Activated gamma-delta T cell (primary cell): ENCODE results near the gene PITPNC1.

Source experiments
- DNase-seq: peaks from one replicate; lab custom pipeline; 2025; lab: John Stamatoyannopoulos, UW

PITPNC1 gene

GRCh38 chr17:67548693-67549092 lies 171.6 kb downstream of the PITPNC1 start:
- no peak for DNase-seq

- no peak for DNase-seq
Observed at GRCh38 chr17:67549820-67550219, 172.7 kb downstream of the PITPNC1 start.

- DNase-seq, result no peak
Observed at GRCh38 chr17:67554634-67555033, 177.6 kb downstream of the PITPNC1 start.

GRCh38 chr17:67555855-67556254 lies 178.8 kb downstream of the PITPNC1 start:
- no peak for DNase-seq

- no peak for DNase-seq
Observed at GRCh38 chr17:67557052-67557845, 180.2 kb downstream of the PITPNC1 start.

- DNase-seq, result no peak
Observed at GRCh38 chr17:67557921-67558320, 180.8 kb downstream of the PITPNC1 start.

GRCh38 chr17:67558740-67559380 lies 181.8 kb downstream of the PITPNC1 start:
- no peak for DNase-seq

- DNase-seq, result no peak
Observed at GRCh38 chr17:67559381-67559966, 182.4 kb downstream of the PITPNC1 start.

- no peak for DNase-seq
Observed at GRCh38 chr17:67562005-67562404, 184.9 kb downstream of the PITPNC1 start.

- no peak for DNase-seq
Observed at GRCh38 chr17:67563692-67564228, 186.7 kb downstream of the PITPNC1 start.

GRCh38 chr17:67565068-67565467 lies 188.0 kb downstream of the PITPNC1 start:
- DNase-seq, result no peak

- DNase-seq, result no peak
Observed at GRCh38 chr17:67566656-67567055, 189.6 kb downstream of the PITPNC1 start.

- no peak for DNase-seq
Observed at GRCh38 chr17:67569015-67569451, 192.0 kb downstream of the PITPNC1 start.

- no peak for DNase-seq
Observed at GRCh38 chr17:67569873-67570272, 192.8 kb downstream of the PITPNC1 start.

- DNase-seq, result no peak
Observed at GRCh38 chr17:67570797-67571196, 193.7 kb downstream of the PITPNC1 start.

GRCh38 chr17:67571478-67571877 lies 194.4 kb downstream of the PITPNC1 start:
- DNase-seq, result no peak

GRCh38 chr17:67573987-67574657 lies 197.0 kb downstream of the PITPNC1 start:
- no peak for DNase-seq

- no peak for DNase-seq
Observed at GRCh38 chr17:67574658-67575293, 197.7 kb downstream of the PITPNC1 start.

- DNase-seq, result no peak
Observed at GRCh38 chr17:67575325-67575724, 198.2 kb downstream of the PITPNC1 start.

GRCh38 chr17:67576471-67577115 lies 199.5 kb downstream of the PITPNC1 start:
- no peak for DNase-seq
